Cardiac fibroblast (primary cell): ENCODE data around the gene IFT52.
"Not testable (repeated sequence)": the region's sequence is repeated elsewhere in the genome, so short reads cannot be mapped to it uniquely, and the experiment has no call there.

Experiments used
- DNase-seq, 2 donors: peaks; one replicate each; pipeline versions ENCODE4 v3.0.0 to v3.0.0-alpha.2; 2010; ENCODE audit warnings: low read depth in 2 of 2
- H3K4me3 ChIP-seq, 2 donors: replicated peaks in 1 of 2; 1 replicate in 1 of 2; 2 replicates in 1 of 2; pipeline ENCODE4 v1.5.1; 2011; ENCODE audit warnings: low read depth in 2 of 2, low read length in 2 of 2, mild to moderate bottlenecking in 2 of 2, moderate library complexity in 1 of 2
- TF ChIP-seq, protein P1 (sequence below): IDR thresholded peaks from one replicate; pipeline ENCODE4 v1.5.1; 2011; ENCODE audit warnings: low read depth, mild to moderate bottlenecking, low read length, inconsistent platforms

IFT52 gene

DNA sequence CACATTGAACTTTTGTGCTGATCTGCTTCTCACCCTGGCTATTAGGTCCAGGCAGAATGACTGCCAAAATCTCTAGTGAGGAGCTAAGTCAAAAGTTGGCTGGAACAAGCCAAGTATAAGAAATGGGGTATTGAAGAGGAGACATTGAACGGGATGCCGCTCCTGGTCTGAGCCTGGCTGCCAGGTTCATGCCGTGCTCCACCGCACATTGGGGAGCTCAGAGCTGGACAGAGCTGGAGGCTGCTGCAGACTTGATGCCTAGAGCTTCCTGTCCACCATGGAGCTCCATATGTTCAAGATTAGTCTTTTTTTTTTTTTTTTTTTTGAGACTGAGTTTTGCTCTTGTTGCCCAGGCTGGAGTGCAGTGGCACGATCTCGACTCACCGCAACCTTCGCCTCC, 4.1 kb upstream of the IFT52 start:
- no peak for DNase-seq
- TF ChIP-seq, protein P1, sequence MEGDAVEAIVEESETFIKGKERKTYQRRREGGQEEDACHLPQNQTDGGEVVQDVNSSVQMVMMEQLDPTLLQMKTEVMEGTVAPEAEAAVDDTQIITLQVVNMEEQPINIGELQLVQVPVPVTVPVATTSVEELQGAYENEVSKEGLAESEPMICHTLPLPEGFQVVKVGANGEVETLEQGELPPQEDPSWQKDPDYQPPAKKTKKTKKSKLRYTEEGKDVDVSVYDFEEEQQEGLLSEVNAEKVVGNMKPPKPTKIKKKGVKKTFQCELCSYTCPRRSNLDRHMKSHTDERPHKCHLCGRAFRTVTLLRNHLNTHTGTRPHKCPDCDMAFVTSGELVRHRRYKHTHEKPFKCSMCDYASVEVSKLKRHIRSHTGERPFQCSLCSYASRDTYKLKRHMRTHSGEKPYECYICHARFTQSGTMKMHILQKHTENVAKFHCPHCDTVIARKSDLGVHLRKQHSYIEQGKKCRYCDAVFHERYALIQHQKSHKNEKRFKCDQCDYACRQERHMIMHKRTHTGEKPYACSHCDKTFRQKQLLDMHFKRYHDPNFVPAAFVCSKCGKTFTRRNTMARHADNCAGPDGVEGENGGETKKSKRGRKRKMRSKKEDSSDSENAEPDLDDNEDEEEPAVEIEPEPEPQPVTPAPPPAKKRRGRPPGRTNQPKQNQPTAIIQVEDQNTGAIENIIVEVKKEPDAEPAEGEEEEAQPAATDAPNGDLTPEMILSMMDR: no peak
- no peak overlapping the region for H3K4me3 ChIP-seq

GRCh38 chr20:43588526-43588925, 2.2 kb upstream of the IFT52 start:
- H3K4me3 ChIP-seq, DNase-seq: not testable (repeated sequence)

GRCh38 chr20:43590036-43590391, 723 bp upstream of the IFT52 start:
- H3K4me3 ChIP-seq: peak overlapping the region; percentile 91 to 97
- no peak for DNase-seq
- TF ChIP-seq, protein P1: no peak

GRCh38 chr20:43601960-43602359, 11.2 kb downstream of the IFT52 start:
- H3K4me3 ChIP-seq, DNase-seq: not testable (repeated sequence)

GRCh38 chr20:43603124-43603523, 12.4 kb downstream of the IFT52 start:
- H3K4me3 ChIP-seq: no peak overlapping the region
- TF ChIP-seq, protein P1: no peak
- DNase-seq: no peak

- TF ChIP-seq, protein P1: no peak
- H3K4me3 ChIP-seq: no peak overlapping the region
- DNase-seq: no peak
These were observed 15.0 kb downstream of the IFT52 start for GRCh38 chr20:43605715-43606114.

GRCh38 chr20:43607278-43607677, 16.5 kb downstream of the IFT52 start:
- not testable (repeated sequence) for H3K4me3 ChIP-seq, DNase-seq

DNA sequence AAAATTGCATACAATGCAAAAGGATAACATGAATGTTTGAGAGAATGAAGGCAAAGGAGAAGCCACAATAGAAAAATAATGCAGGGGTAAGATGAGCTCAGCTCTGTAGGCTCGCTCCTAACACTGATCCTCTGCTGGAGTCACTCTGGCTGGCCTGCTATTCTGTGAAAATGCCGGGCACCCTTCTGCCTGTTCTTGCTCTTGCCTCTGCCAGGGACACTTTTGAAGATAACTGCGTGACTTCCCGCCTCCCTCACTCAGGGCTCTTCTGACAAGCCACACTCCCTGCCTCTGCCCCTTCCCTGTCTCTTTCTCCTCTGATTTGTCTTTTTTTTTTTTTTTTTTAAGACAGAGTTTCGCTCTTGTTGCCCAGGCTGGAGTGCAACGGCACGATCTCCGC, 40.9 kb downstream of the IFT52 start:
- TF ChIP-seq, protein P1: no peak
- DNase-seq: no peak
- no peak overlapping the region for H3K4me3 ChIP-seq

GRCh38 chr20:43636429-43636828, 45.7 kb downstream of the IFT52 start:
- TF ChIP-seq, protein P1: no peak
- no peak overlapping the region for H3K4me3 ChIP-seq
- no peak for DNase-seq
